K562 (cell line): ENCODE measurements around the gene EMILIN1. TPM values are rescaled to one million over a fixed set of nuclear protein-coding genes. Genes with fewer than 3 reads are reported as not detected.
A peak's percentile ranks its signal among the peaks of the same experiment; 100 is the strongest.

Source experiments
- ADNP ChIP-seq: fragments of 200-800 bp; sonication (Bioruptor generic); IDR thresholded peaks from 2 replicates; pipeline ENCODE4 v1.6.1; 2016; ENCODE audit warnings: missing genetic modification characterization, missing compliant biosample characterization
- ARID2 ChIP-seq: fragments of 450-650 bp; IDR thresholded peaks from 2 replicates; pipeline ENCODE4 v1.6.1; 2017; ENCODE audit warnings: antibody characterized with exemption, mild to moderate bottlenecking
- BCOR ChIP-seq: fragments of 450-650 bp; IDR thresholded peaks from 2 replicates; pipeline ENCODE4 v1.6.1; 2016
- BHLHE40 ChIP-seq: IDR thresholded peaks from 2 replicates; pipeline ENCODE4 v1.6.1; 2011; ENCODE audit warnings: low read length, improper control_type of control experiment
- BRD9 ChIP-seq: fragments of 450-650 bp; IDR thresholded peaks from 2 replicates; pipeline ENCODE4 v1.6.1; 2018; ENCODE audit warnings: low read depth; ENCODE audit not compliant: partially characterized antibody
- CBFA2T3 ChIP-seq: fragments of 450-650 bp; IDR thresholded peaks from 2 replicates; pipeline ENCODE4 v1.6.1; 2017
- CCNT2 ChIP-seq: IDR thresholded peaks from 2 replicates; pipeline ENCODE4 v1.6.1; 2011; ENCODE audit warnings: borderline replicate concordance, low read depth, mild to moderate bottlenecking, moderate library complexity, mixed read lengths, low read length; ENCODE audit not compliant: insufficient read length; ENCODE audit errors: extremely low read depth
- CEBPB ChIP-seq: fragments of 450-650 bp; IDR thresholded peaks from 2 replicates; pipeline ENCODE4 v1.6.1; 2016; ENCODE audit warnings: missing genetic modification characterization, missing compliant biosample characterization
- E2F8 ChIP-seq: fragments of 450-650 bp; IDR thresholded peaks from 2 replicates; pipeline ENCODE4 v1.7.1; 2018; ENCODE audit warnings: mild to moderate bottlenecking, low read depth; ENCODE audit not compliant: partially characterized antibody
- ETS2 ChIP-seq: IDR thresholded peaks from 2 replicates; pipeline ENCODE4 v1.6.1; 2016; ENCODE audit warnings: borderline replicate concordance, missing genetic modification characterization, mild to moderate bottlenecking, moderate library complexity, missing compliant biosample characterization; ENCODE audit not compliant: poor library complexity, severe bottlenecking
- FUS ChIP-seq: fragments of 200-400 bp; formaldehyde crosslinking; optimal IDR thresholded peaks from 2 replicates; pipeline ENCODE3; 2017; ENCODE audit warnings: low read depth, low read length
- GTF2F1 ChIP-seq: IDR thresholded peaks from 2 replicates; pipeline ENCODE4 v1.6.1; 2011; ENCODE audit warnings: low read depth, low read length, improper control_type of control experiment
- HDGF ChIP-seq: fragments of 450-650 bp; IDR thresholded peaks from 2 replicates; pipeline ENCODE4 v1.6.1; 2016
- HIVEP1 ChIP-seq: fragments of 250-450 bp; sonication (Bioruptor Pico); IDR thresholded peaks from 2 replicates; pipeline ENCODE4 v1.4.0; 2020; ENCODE audit warnings: mild to moderate bottlenecking
- MECOM ChIP-seq: fragments of 250-450 bp; sonication (Bioruptor Pico); IDR thresholded peaks from 2 replicates; pipeline ENCODE4 v1.8.0; 2022; ENCODE audit warnings: inconsistent platforms
- NRF1 ChIP-seq, 2 experiments: fragments of 450-650 bp; IDR thresholded peaks in 1 of 2; conservative IDR thresholded peaks in 1 of 2; 2 replicates each; pipeline ENCODE4 v1.6.1; 2014; ENCODE audit warnings: mild to moderate bottlenecking in 2 of 2
- PCBP2 ChIP-seq: fragments of 200-400 bp; formaldehyde crosslinking; IDR thresholded peaks from 2 replicates; pipeline ENCODE4 v1.6.1; 2018; ENCODE audit warnings: low read length, low read depth, mild to moderate bottlenecking, moderate library complexity; ENCODE audit not compliant: poor library complexity, severe bottlenecking
- PHF21A ChIP-seq: fragments of 450-650 bp; IDR thresholded peaks from 2 replicates; pipeline ENCODE4 v1.6.1; 2017; ENCODE audit warnings: low read depth, borderline replicate concordance
- RAD51 ChIP-seq: fragments of 450-650 bp; IDR thresholded peaks from 2 replicates; pipeline ENCODE4 v1.7.1; 2016; ENCODE audit warnings: low read depth, mild to moderate bottlenecking, borderline replicate concordance
- RBM15 ChIP-seq: fragments of 200-400 bp; formaldehyde crosslinking; IDR thresholded peaks from 2 replicates; pipeline ENCODE4 v1.6.1; 2018; ENCODE audit warnings: mild to moderate bottlenecking, low read length, moderate library complexity; ENCODE audit not compliant: insufficient read depth
- RNF2 ChIP-seq: sonication (generic); IDR thresholded peaks from 2 replicates; pipeline ENCODE4 v1.6.1; 2016
- SAFB ChIP-seq: fragments of 200-400 bp; formaldehyde crosslinking; IDR thresholded peaks from 2 replicates; pipeline ENCODE4 v1.6.1; 2017; ENCODE audit warnings: low read depth, low read length, borderline replicate concordance
- TBP ChIP-seq: optimal IDR thresholded peaks from 2 replicates; pipeline ENCODE3; 2011; ENCODE audit warnings: low read depth, low read length, improper control_type of control experiment
- ZNF766 ChIP-seq: fragments of 200-800 bp; sonication (Bioruptor generic); conservative IDR thresholded peaks from 2 replicates; pipeline ENCODE4 v1.6.1; 2016; ENCODE audit warnings: missing genetic modification characterization, missing compliant biosample characterization
- ZNF830 ChIP-seq: fragments of 250-450 bp; sonication (Bioruptor Pico); IDR thresholded peaks from 2 replicates; pipeline ENCODE4 v1.5.0; 2021; ENCODE audit warnings: mild to moderate bottlenecking
- polyA plus RNA-seq, 8 experiments: library from polyadenylated mRNA; depleted of rRNA in 4 of 8; stranded (reverse) in 5 of 8; unstranded in 3 of 8; fragments of >200 nt; fragmentation: Nextera tagmentation in 2 of 8; fragmentation: Illumina TruSeq in 1 of 8; extraction: Ambion mirVana in 2 of 8; extraction: Trizol in 1 of 8; gene quantifications; 2 replicates each; pipeline versions ENCODE4 v1.2.1 to v1.2.3, GENCODE V29; 2011 to 2014; ENCODE audit warnings: inconsistent platforms in 1 of 8, missing spikeins in 1 of 8
- total RNA-seq, 7 experiments: library from RNA; depleted of rRNA in 6 of 7; stranded (reverse); fragments of >200 nt in 6 of 7; fragmentation: Illumina TruSeq in 2 of 7; extraction: Trizol in 2 of 7; gene quantifications; 2 replicates each; pipeline versions ENCODE4 v1.2.1 to v1.2.3, GENCODE V29; 2011 to 2021; ENCODE audit warnings: low replicate concordance in 1 of 7

Gene EMILIN1
- total and polyA plus RNA-seq, 9 of the 15 experiments (the other 6 are each of a cell fraction or from before 2014, with no cell fraction given), result 0.04 to 2.7 (median 0.54) TPM; not detected in 2

DNA sequence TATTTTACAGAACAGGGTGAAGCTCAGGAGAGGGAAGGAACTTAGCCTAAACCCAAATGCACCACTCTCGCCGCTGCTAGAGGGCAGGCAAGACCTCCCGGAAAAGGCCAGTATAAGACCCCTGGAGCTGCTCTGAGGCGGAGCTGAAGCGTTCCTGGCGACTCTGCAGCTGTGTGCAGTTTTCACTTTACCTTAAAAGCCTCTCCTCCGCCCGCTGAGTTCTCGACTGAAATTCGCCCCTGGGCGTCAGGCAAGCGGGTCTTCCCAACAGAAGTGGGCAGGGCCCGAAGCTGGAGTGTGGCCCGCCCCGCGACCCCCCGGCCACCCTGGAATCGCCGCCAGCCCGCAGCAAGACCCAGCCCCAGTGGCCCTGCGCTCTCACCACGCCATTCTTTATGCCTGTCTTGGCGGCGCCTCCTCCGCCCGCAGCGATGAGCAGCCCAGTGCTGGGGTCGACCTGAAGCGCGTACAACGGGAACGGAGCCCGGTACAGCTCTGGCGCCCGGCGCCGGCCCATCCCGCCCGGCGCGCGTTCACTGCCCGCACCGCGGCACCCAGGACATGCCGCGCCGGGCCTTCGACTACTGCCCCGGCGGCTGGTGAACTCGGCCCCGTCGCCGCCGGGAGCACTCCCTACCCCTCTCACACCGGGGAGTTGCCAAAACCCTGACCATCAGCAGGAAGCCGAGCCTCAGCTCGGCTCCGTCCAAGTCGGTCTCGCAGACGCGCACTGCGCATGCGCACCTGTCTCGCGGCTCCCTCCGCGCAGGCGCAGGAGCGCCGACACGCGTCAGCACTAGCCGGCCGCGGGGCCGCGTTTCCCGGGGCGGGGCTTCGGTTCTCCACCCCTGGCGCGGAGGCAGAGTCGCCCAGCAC is 55.7 kb downstream of the EMILIN1 start, which contains the start of gene PREB (continued):
- no peak for TF ChIP-seq ADNP (tag)
- no peak for TF ChIP-seq SAFB
- TF ChIP-seq CBFA2T3, result no peak
- TF ChIP-seq MECOM (CRISPR knock-in tag), result no peak
- TF ChIP-seq FUS, result peak; percentile 54
- no peak for TF ChIP-seq ARID2
- TF ChIP-seq BCOR, result no peak
- no peak for TF ChIP-seq BRD9
- TF ChIP-seq CCNT2, result peak; percentile 52
- TF ChIP-seq TBP, result peak; percentile 51
- TF ChIP-seq PHF21A, result no peak
- no peak for TF ChIP-seq PCBP2
- TF ChIP-seq RBM15, result no peak
- TF ChIP-seq RNF2, result no peak
- no peak for TF ChIP-seq RAD51
- no peak for TF ChIP-seq ETS2 (tag)
- no peak for TF ChIP-seq E2F8
- TF ChIP-seq ZNF766, result no peak
- no peak for TF ChIP-seq ZNF830 (CRISPR knock-in tag)
- TF ChIP-seq NRF1 (conservative IDR thresholded peaks at IDR 0.05 in 1 of 2, IDR thresholded peaks at IDR 0.05 in 1 of 2), result peak; percentile 100
- TF ChIP-seq BHLHE40, result no peak
- no peak for TF ChIP-seq HIVEP1 (CRISPR knock-in tag)
- no peak for TF ChIP-seq GTF2F1
- TF ChIP-seq HDGF, result no peak
- TF ChIP-seq CEBPB (tag), result no peak
